SK-N-SH treated with all-trans-retinoic acid at 6 μM for 48 hours (cell line): ENCODE data around the gene CLSTN2.

Source experiments
- PATZ1 ChIP-seq: fragments of 250-450 bp; sonication (Bioruptor Pico); IDR thresholded peaks from 2 replicates; pipeline ENCODE4 v1.8.0; 2020; ENCODE audit warnings: mild to moderate bottlenecking, moderate library complexity, borderline replicate concordance
- TOX ChIP-seq: fragments of 250-450 bp; sonication (Bioruptor Pico); IDR thresholded peaks from 2 replicates; pipeline ENCODE4 v1.8.0; 2021; ENCODE audit warnings: mild to moderate bottlenecking, moderate library complexity, borderline replicate concordance
- ZNF70 ChIP-seq: fragments of 450-650 bp; formaldehyde crosslinking; IDR thresholded peaks from 2 replicates; pipeline ENCODE4 v1.5.0; 2020; ENCODE audit warnings: mild to moderate bottlenecking, moderate library complexity
- TF ChIP-seq, protein P1 (sequence below): fragments of 250-450 bp; sonication (Bioruptor Pico); IDR thresholded peaks from 2 replicates; pipeline ENCODE4 v1.8.0; 2021; ENCODE audit warnings: low read depth, mild to moderate bottlenecking, moderate library complexity, borderline replicate concordance

- TF ChIP-seq, protein P1, sequence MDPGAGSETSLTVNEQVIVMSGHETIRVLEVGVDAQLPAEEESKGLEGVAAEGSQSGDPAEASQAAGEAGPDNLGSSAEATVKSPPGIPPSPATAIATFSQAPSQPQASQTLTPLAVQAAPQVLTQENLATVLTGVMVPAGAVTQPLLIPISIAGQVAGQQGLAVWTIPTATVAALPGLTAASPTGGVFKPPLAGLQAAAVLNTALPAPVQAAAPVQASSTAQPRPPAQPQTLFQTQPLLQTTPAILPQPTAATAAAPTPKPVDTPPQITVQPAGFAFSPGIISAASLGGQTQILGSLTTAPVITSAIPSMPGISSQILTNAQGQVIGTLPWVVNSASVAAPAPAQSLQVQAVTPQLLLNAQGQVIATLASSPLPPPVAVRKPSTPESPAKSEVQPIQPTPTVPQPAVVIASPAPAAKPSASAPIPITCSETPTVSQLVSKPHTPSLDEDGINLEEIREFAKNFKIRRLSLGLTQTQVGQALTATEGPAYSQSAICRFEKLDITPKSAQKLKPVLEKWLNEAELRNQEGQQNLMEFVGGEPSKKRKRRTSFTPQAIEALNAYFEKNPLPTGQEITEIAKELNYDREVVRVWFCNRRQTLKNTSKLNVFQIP (CRISPR knock-in tag) = no peak
- no peak for TF ChIP-seq TOX (CRISPR knock-in tag)
- no peak for TF ChIP-seq ZNF70 (CRISPR knock-in tag)
- TF ChIP-seq PATZ1 (CRISPR knock-in tag) = no peak
Measured at GRCh38 chr3:139957844-139958243, 22.9 kb downstream of the CLSTN2 start.
